ENCODE results near the gene CLEC2B. TPM values are rescaled to one million over a fixed set of nuclear protein-coding genes. Genes with fewer than 3 reads are reported as not detected.

The CLEC2B gene
- total RNA-seq, 1 experiment from 2014 or later = not detected

GRCh38 chr12:9856894-9857293 lies 12.3 kb downstream of the CLEC2B start:
- no CpG with 5 or more reads among the region's 3 CpGs for WGBS (ENCODE audit: extremely low coverage, insufficient read length, low lambda C conversion rate)
- TF ChIP-seq CTCF (conservative IDR thresholded peaks at IDR 0.05) = no peak
- Histone ChIP-seq H2BK15ac (ENCODE audit: low read depth, low read length) (no peak overlapping the region), H4K20me1 (ENCODE audit: control insufficient read depth, insufficient read depth, insufficient read length) (no peaks in the 10 kb centered on the region), H3K18ac (ENCODE audit: insufficient read length, low read depth, low read length) (no peak overlapping the region), H2AFZ (ENCODE audit: low read length) (no peak overlapping the region), H3K9me3 (ENCODE audit: control insufficient read depth, low read depth, low read length) (no peaks in the 10 kb centered on the region), H3K4ac (ENCODE audit: low read depth, low read length) (no peak overlapping the region), H3K23ac (ENCODE audit: insufficient read length, low read depth, low read length) (no peak overlapping the region), H3K56ac (ENCODE audit: insufficient read length, low read depth, low read length) (no peak overlapping the region), H4K5ac (ENCODE audit: insufficient read length, low read depth, low read length) (no peak overlapping the region), H4K91ac (ENCODE audit: insufficient read length, low read depth, low read length) (no peak overlapping the region), H2AK5ac (ENCODE audit: insufficient read length, low read length) (no peak overlapping the region), H3K27ac (ENCODE audit: insufficient read length, low read depth, low read length) (no peak overlapping the region), H3K79me1 (ENCODE audit: insufficient read depth, low read depth, low read length, poor library complexity, severe bottlenecking) (no peaks in the 10 kb centered on the region), H3K14ac (ENCODE audit: insufficient read depth, low read length) (no peak overlapping the region), H3K9ac (ENCODE audit: extremely low read depth, insufficient read length, low read length) (no peak overlapping the region), H2BK20ac (ENCODE audit: low read depth, low read length, poor library complexity, severe bottlenecking) (no peak overlapping the region), H3K23me2 (ENCODE audit: insufficient read length, low read depth, low read length, poor library complexity, severe bottlenecking) (no peaks in the 10 kb centered on the region), H3K79me2 (ENCODE audit: insufficient read depth, low read length) (no peaks in the 10 kb centered on the region), H2BK12ac (ENCODE audit: insufficient read length, low read depth, low read length) (no peak overlapping the region), H2BK120ac (ENCODE audit: low read depth, low read length, poor library complexity, severe bottlenecking) (no peak overlapping the region), H3K27me3 (ENCODE audit: insufficient read depth, low read length) (no peaks in the 10 kb centered on the region), H3K4me1 (ENCODE audit: insufficient read depth, low read length) (no peaks in the 10 kb centered on the region; the same call in 1 of the 2 replicates), H3K4me2 (ENCODE audit: insufficient read depth, insufficient read length, low read length) (no peak overlapping the region), H4K8ac (replicated peaks; ENCODE audit: insufficient read length, low read depth, low read length) (no peak overlapping the region), H2BK5ac (ENCODE audit: insufficient read length, low read length) (no peak overlapping the region), H3T11ph (ENCODE audit: low read length) (no peak overlapping the region)
- no peaks in the 10 kb centered on the region for H3K9me3 Mint-ChIP-seq
- no peak overlapping the region for H3K27ac Mint-ChIP-seq
- H3K4me1 Mint-ChIP-seq = peaks cover 8 to 16% of the 10 kb centered on the region in 2 experiments
- H3K36me3 Mint-ChIP-seq (ENCODE audit: insufficient read depth in 1 of 3, low read depth in 3 of 3) = no peaks in the 10 kb centered on the region
- H3K4me3 Mint-ChIP-seq = no peak overlapping the region
- H3K27me3 Mint-ChIP-seq (ENCODE audit: low read depth) = no peaks in the 10 kb centered on the region
- DNase-seq = no peak

Data from H9 (cell line).